ENCODE results near the gene EMC8.
"Not testable (repeated sequence)": the region's sequence is repeated elsewhere in the genome, so short reads cannot be mapped to it uniquely, and the experiment has no call there.

EMC8 gene

GRCh38 chr16:85812031-85812807, 12.9 kb upstream of the EMC8 start:
- H3K4me3 ChIP-seq (ENCODE audit: low read length) = no peak overlapping the region
- no peak for TF ChIP-seq ZNF274 (IDR thresholded peaks at IDR 0.05; ENCODE audit: low read depth, low read length)

- no peak for TF ChIP-seq ZNF274 (IDR thresholded peaks at IDR 0.05; ENCODE audit: low read depth, low read length)
- H3K4me3 ChIP-seq (ENCODE audit: low read length) = no peak overlapping the region
Measured at GRCh38 chr16:85810742-85811115, 11.4 kb upstream of the EMC8 start.

GRCh38 chr16:85810097-85810741, 10.9 kb upstream of the EMC8 start:
- no peak for TF ChIP-seq ZNF274 (IDR thresholded peaks at IDR 0.05; ENCODE audit: low read depth, low read length)
- no peak overlapping the region for H3K4me3 ChIP-seq (ENCODE audit: low read length)

- H3K4me3 ChIP-seq (ENCODE audit: low read length) = no peak overlapping the region
- TF ChIP-seq ZNF274 (IDR thresholded peaks at IDR 0.05; ENCODE audit: low read depth, low read length) = no peak
Measured at GRCh38 chr16:85809645-85810044, 10.3 kb upstream of the EMC8 start.

GRCh38 chr16:85808926-85809325, 9.6 kb upstream of the EMC8 start:
- H3K4me3 ChIP-seq (ENCODE audit: low read length) = no peak overlapping the region
- TF ChIP-seq ZNF274 (IDR thresholded peaks at IDR 0.05; ENCODE audit: low read depth, low read length) = no peak

GRCh38 chr16:85808104-85808503, 8.8 kb upstream of the EMC8 start:
- not testable (repeated sequence) for H3K4me3 ChIP-seq (ENCODE audit: low read length)

GRCh38 chr16:85807340-85807739, 8.0 kb upstream of the EMC8 start:
- not testable (repeated sequence) for H3K4me3 ChIP-seq (ENCODE audit: low read length)

- no peak for TF ChIP-seq ZNF274 (IDR thresholded peaks at IDR 0.05; ENCODE audit: low read depth, low read length)
- no peak overlapping the region for H3K4me3 ChIP-seq (ENCODE audit: low read length)
Measured at GRCh38 chr16:85806539-85806938, 7.2 kb upstream of the EMC8 start.

- no peak for TF ChIP-seq ZNF274 (IDR thresholded peaks at IDR 0.05; ENCODE audit: low read depth, low read length)
- H3K4me3 ChIP-seq (ENCODE audit: low read length) = no peak overlapping the region
Measured at GRCh38 chr16:85805442-85806045, 6.2 kb upstream of the EMC8 start.

- TF ChIP-seq ZNF274 (IDR thresholded peaks at IDR 0.05; ENCODE audit: low read depth, low read length) = no peak
- no peak overlapping the region for H3K4me3 ChIP-seq (ENCODE audit: low read length)
Measured at GRCh38 chr16:85803570-85803969, 4.2 kb upstream of the EMC8 start.

GRCh38 chr16:85800321-85800669, 951 bp upstream of the EMC8 start:
- peak overlapping the region; percentile 92 for H3K4me3 ChIP-seq (ENCODE audit: low read length)
- TF ChIP-seq ZNF274 (IDR thresholded peaks at IDR 0.05; ENCODE audit: low read depth, low read length) = no peak

GRCh38 chr16:85798901-85799496, 345 bp downstream of the EMC8 start:
- no peak for TF ChIP-seq ZNF274 (IDR thresholded peaks at IDR 0.05; ENCODE audit: low read depth, low read length)
- peak overlapping the region; percentile 92 for H3K4me3 ChIP-seq (ENCODE audit: low read length)

- no peak for TF ChIP-seq ZNF274 (IDR thresholded peaks at IDR 0.05; ENCODE audit: low read depth, low read length)
- H3K4me3 ChIP-seq (ENCODE audit: low read length) = peak overlapping the region; percentile 92
Measured at GRCh38 chr16:85798283-85798776, 1.0 kb downstream of the EMC8 start.

GRCh38 chr16:85796599-85796998, 2.7 kb downstream of the EMC8 start:
- TF ChIP-seq ZNF274 (IDR thresholded peaks at IDR 0.05; ENCODE audit: low read depth, low read length) = no peak
- H3K4me3 ChIP-seq (ENCODE audit: low read length) = no peak overlapping the region

- TF ChIP-seq ZNF274 (IDR thresholded peaks at IDR 0.05; ENCODE audit: low read depth, low read length) = no peak
- H3K4me3 ChIP-seq (ENCODE audit: low read length) = no peak overlapping the region
Measured at GRCh38 chr16:85796152-85796551, 3.2 kb downstream of the EMC8 start.
